Panc1 (cell line): ENCODE data around the gene HOXB7.

ENCODE experiments used
- CTCF ChIP-seq: fragments of 450-650 bp; IDR thresholded peaks from 2 replicates; pipeline ENCODE4 v1.5.1; 2017; ENCODE audit warnings: mild to moderate bottlenecking
- POLR2AphosphoS5 ChIP-seq: IDR thresholded peaks from 2 replicates; pipeline ENCODE4 v1.6.1; 2012; ENCODE audit warnings: mild to moderate bottlenecking, low read depth, low read length, moderate library complexity
- REST ChIP-seq, 2 experiments: IDR thresholded peaks; 2 replicates each; pipeline ENCODE4 v1.6.1; 2011 to 2012; ENCODE audit warnings: low read depth in 2 of 2, control low read depth in 1 of 2, low read length in 1 of 2, mild to moderate bottlenecking in 1 of 2, moderate library complexity in 1 of 2; ENCODE audit not compliant: insufficient read depth in 1 of 2
- SIN3A ChIP-seq: IDR thresholded peaks from 2 replicates; pipeline ENCODE4 v1.6.1; 2012; ENCODE audit warnings: low read depth, mild to moderate bottlenecking, low read length, moderate library complexity, borderline replicate concordance; ENCODE audit not compliant: insufficient read depth
- TCF7L2 ChIP-seq: IDR thresholded peaks from 2 replicates; pipeline ENCODE4 v1.6.1; 2011; ENCODE audit warnings: mild to moderate bottlenecking, low read depth, low read length, inconsistent platforms

- TF ChIP-seq CTCF (no peak), REST (IDR thresholded peaks at IDR 0.05; ENCODE audit: insufficient read depth in 1 of 2, low read depth in 2 of 2, low read length in 1 of 2) (no peak), SIN3A (0 out of 2 replicates have a peak, but pooled peaks have one; percentile 45), TCF7L2 (no peak), POLR2AphosphoS5 (peak; percentile 59; the same call in 1 of the 2 replicates)
These were observed 18.7 kb downstream of the HOXB7 start for GRCh38 chr17:48592057-48592514.
